A673 (cell line): ENCODE data around the gene KATNBL1. TPM values are rescaled to one million over a fixed set of nuclear protein-coding genes. Genes with fewer than 3 reads are reported as not detected.

Source experiments
- BruUV-seq: library from RNA; stranded (reverse); fragments of 400-500 nt; replicated peaks from 2 replicates; lab custom pipeline; 2021; lab: Mats Ljungman, UMichigan
- CTCF ChIA-PET: fragments of 300-600 bp; sonication (Branson Sonifier 250); formaldehyde crosslinking; loops from one replicate; lab custom pipeline; 2022; ENCODE audit warnings: antibody characterized with exemption; lab: Charles Lee
- POLR2A ChIA-PET: fragments of 300-600 bp; sonication (Branson Sonifier 250); formaldehyde crosslinking; loops from one replicate; lab custom pipeline; 2022; ENCODE audit warnings: antibody characterized with exemption; ENCODE audit not compliant: low non-redundant PET; lab: Charles Lee
- DNase-seq: peaks from one replicate; pipeline ENCODE4 v3.0.0-alpha.2; 2015; ENCODE audit warnings: low spot score
- H3K27ac ChIP-seq: fragments of 200-600 bp; sonication (generic); 2 replicates; pipeline ENCODE4 v1.5.1; 2016; ENCODE audit warnings: mixed run types, low read depth, mild to moderate bottlenecking, mixed read lengths, antibody characterized with exemption, low read length; ENCODE audit not compliant: poor library complexity, severe bottlenecking
- H3K27me3 ChIP-seq: fragments of 200-600 bp; sonication (generic); replicated peaks from 2 replicates; pipeline ENCODE4 v1.6.1; 2017; ENCODE audit warnings: mixed run types, low read depth, mild to moderate bottlenecking, mixed read lengths, antibody characterized with exemption, low read length; ENCODE audit not compliant: insufficient read depth, poor library complexity
- H3K36me3 ChIP-seq: fragments of 200-600 bp; sonication (generic); 2 replicates; pipeline ENCODE4 v1.6.1; 2016; ENCODE audit warnings: mixed run types, mild to moderate bottlenecking, mixed read lengths, antibody characterized with exemption, low read length; ENCODE audit not compliant: insufficient read depth, poor library complexity, severe bottlenecking
- H3K4me1 ChIP-seq: fragments of 200-600 bp; sonication (generic); 2 replicates; pipeline ENCODE4 v1.6.1; 2017; ENCODE audit warnings: mixed run types, mild to moderate bottlenecking, mixed read lengths, antibody characterized with exemption, low read length; ENCODE audit not compliant: insufficient read depth, poor library complexity, severe bottlenecking
- H3K4me3 ChIP-seq: fragments of 200-600 bp; sonication (generic); 2 replicates; pipeline ENCODE4 v1.5.1; 2016; ENCODE audit warnings: low read depth, mixed run types, mild to moderate bottlenecking, mixed read lengths, low read length; ENCODE audit not compliant: poor library complexity, severe bottlenecking
- H3K9me3 ChIP-seq: fragments of 200-600 bp; sonication (generic); 2 replicates; pipeline ENCODE4 v1.6.1; 2016; ENCODE audit warnings: mixed run types, low read depth, mild to moderate bottlenecking, mixed read lengths, antibody characterized with exemption, low read length; ENCODE audit not compliant: poor library complexity, severe bottlenecking
- EZH2 ChIP-seq: fragments of 200-600 bp; sonication (generic); IDR thresholded peaks from 2 replicates; pipeline ENCODE4 v1.6.1; 2017; ENCODE audit warnings: borderline replicate concordance, low read depth, mild to moderate bottlenecking, mixed read lengths, antibody characterized with exemption, low read length; ENCODE audit not compliant: poor library complexity, severe bottlenecking
- intact Hi-C: fragments of 100-400 bp; cut with micrococcal nuclease; formaldehyde crosslinking; loops from one replicate; pipeline ENCODE4 v1.10.0; 2022; ENCODE audit not compliant: unreplicated experiment
- total RNA-seq: library from RNA; stranded (reverse); gene quantifications from 2 replicates; pipeline ENCODE4 v1.2.3, GENCODE V29; 2021
- TF ChIP-seq, protein P1 (sequence below): fragments of 300-800, 200-600 bp; sonication (generic); conservative IDR thresholded peaks from 2 replicates; pipeline ENCODE4 v1.5.1; 2017; ENCODE audit warnings: low read depth, mild to moderate bottlenecking, antibody characterized with exemption, low read length, moderate library complexity, mixed read lengths

Gene KATNBL1
- total RNA-seq, 1 experiment from 2014 or later, result 55.1 TPM

DNA sequence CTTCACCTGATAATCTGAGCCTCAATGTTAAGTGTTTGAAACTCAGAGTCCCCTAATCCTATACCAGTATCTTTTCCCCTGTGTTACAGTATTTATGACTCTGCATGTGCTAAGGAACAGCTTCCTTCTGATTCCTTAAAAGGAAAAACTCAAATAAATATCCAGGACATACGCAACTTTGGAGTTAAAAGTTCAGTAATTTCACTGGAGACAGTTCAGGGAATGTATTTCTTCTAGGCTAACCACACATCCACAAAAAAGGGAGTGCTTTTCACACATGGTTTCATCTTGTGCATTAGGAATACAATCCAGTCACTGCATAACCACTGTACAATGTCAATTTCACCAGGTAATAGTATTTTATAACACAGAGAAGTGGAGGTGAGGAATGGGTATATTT, 77.0 kb downstream of the KATNBL1 start:
- H3K27ac ChIP-seq, result no peak overlapping the region
- BruUV-seq, result no TSS peak
- H3K27me3 ChIP-seq, result no peaks in the 10 kb centered on the region
- H3K9me3 ChIP-seq, result no peaks in the 10 kb centered on the region
- no peak for DNase-seq
- H3K4me3 ChIP-seq, result no peak overlapping the region
- CTCF ChIA-PET, result interaction anchor here (0.5 kb wide), 1 partner anchor 14 kb away, joined by 8 read pairs; no protein-coding TSS in a partner anchor
- intact Hi-C loops, result no loop called here
- no peaks in the 10 kb centered on the region for H3K36me3 ChIP-seq
- POLR2A ChIA-PET, result no interaction called here
- TF ChIP-seq, protein P1, sequence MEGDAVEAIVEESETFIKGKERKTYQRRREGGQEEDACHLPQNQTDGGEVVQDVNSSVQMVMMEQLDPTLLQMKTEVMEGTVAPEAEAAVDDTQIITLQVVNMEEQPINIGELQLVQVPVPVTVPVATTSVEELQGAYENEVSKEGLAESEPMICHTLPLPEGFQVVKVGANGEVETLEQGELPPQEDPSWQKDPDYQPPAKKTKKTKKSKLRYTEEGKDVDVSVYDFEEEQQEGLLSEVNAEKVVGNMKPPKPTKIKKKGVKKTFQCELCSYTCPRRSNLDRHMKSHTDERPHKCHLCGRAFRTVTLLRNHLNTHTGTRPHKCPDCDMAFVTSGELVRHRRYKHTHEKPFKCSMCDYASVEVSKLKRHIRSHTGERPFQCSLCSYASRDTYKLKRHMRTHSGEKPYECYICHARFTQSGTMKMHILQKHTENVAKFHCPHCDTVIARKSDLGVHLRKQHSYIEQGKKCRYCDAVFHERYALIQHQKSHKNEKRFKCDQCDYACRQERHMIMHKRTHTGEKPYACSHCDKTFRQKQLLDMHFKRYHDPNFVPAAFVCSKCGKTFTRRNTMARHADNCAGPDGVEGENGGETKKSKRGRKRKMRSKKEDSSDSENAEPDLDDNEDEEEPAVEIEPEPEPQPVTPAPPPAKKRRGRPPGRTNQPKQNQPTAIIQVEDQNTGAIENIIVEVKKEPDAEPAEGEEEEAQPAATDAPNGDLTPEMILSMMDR, result no peak
- no peak for TF ChIP-seq EZH2
- H3K4me1 ChIP-seq, result no peaks in the 10 kb centered on the region

DNA sequence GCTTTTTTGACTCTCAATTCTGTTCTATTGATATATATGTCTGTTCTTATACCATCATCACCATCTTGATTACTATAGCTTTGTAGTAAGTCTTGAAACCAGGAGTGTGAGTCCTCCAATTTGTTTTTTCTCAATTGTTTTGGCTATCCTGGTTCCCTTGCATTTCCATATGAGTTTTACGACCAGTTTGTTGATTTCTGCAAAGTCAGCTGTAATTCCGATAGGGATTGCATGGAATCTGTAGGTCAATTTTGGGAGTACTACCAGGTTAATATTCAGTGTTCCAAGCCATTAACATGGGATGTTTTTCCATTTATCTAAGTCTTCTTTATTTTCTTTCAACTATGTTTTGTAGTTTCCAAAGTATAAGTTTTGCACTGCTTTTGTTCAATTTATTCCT, 81.0 kb downstream of the KATNBL1 start:
- intact Hi-C loops, result loop anchor here (5.0 kb wide), 1 partner anchor 68 kb away; no protein-coding TSS in a partner anchor
- ChIA-PET CTCF (interaction anchor here (0.5 kb wide), 1 partner anchor 21 kb away, joined by 5 read pairs; no protein-coding TSS in a partner anchor), POLR2A (no interaction called here)
- H3K27ac ChIP-seq, result no peak overlapping the region
- no peaks in the 10 kb centered on the region for H3K9me3 ChIP-seq
- DNase-seq, result no peak
- no TSS peak for BruUV-seq
- no peak overlapping the region for H3K4me3 ChIP-seq
- no peaks in the 10 kb centered on the region for H3K4me1 ChIP-seq
- no peaks in the 10 kb centered on the region for H3K36me3 ChIP-seq
- H3K27me3 ChIP-seq, result no peaks in the 10 kb centered on the region
- TF ChIP-seq EZH2, result no peak
- TF ChIP-seq, protein P1, result no peak

GRCh38 chr15:34126522-34126921, 83.4 kb downstream of the KATNBL1 start:
- Histone ChIP-seq H3K9me3 (no peaks in the 10 kb centered on the region), H3K4me1 (peaks cover 5% of the 10 kb centered on the region), H3K36me3 (no peaks in the 10 kb centered on the region), H3K4me3 (no peak overlapping the region), H3K27ac (no peak overlapping the region), H3K27me3 (no peaks in the 10 kb centered on the region)
- no peak for TF ChIP-seq EZH2
- TF ChIP-seq, protein P1, result no peak
- ChIA-PET CTCF (no interaction called here), POLR2A (no interaction called here)
- no peak for DNase-seq
- intact Hi-C loops, result loop anchor here (5.0 kb wide), 1 partner anchor 71 kb away; no protein-coding TSS in a partner anchor
- BruUV-seq, result no TSS peak
